Measurements from ENCODE around the gene HBZ. TPM values are rescaled to one million over a fixed set of nuclear protein-coding genes. Genes with fewer than 3 reads are reported as not detected.
A peak's percentile ranks its signal among the peaks of the same experiment; 100 is the strongest.

HBZ gene
- total and polyA plus RNA-seq, 2 of the 8 experiments (the other 6 are each of a cell fraction or from before 2014, with no cell fraction given), result 0.12 TPM; not detected in 1

GRCh38 chr16:180681-181564 is 28.5 kb downstream of the HBZ start (continued):
- TF ChIP-seq ATF2 (IDR thresholded peaks at IDR 0.05; ENCODE audit: low read length) (no peak), MAX (IDR thresholded peaks at IDR 0.05) (peak; percentile 100), GTF2F1 (IDR thresholded peaks at IDR 0.05; ENCODE audit: borderline replicate concordance, low read depth, low read length) (no peak), EP300 (IDR thresholded peaks at IDR 0.05; ENCODE audit: borderline replicate concordance in 1 of 2, low read depth in 2 of 2, low read length in 2 of 2) (no peak), E2F6 (IDR thresholded peaks at IDR 0.05) (peak; percentile 98), SP1 (IDR thresholded peaks at IDR 0.05; ENCODE audit: low read depth, low read length) (no peak), RXRA (IDR thresholded peaks at IDR 0.05; ENCODE audit: insufficient read depth, low read depth, low read length) (no peak), SAP30 (IDR thresholded peaks at IDR 0.05; ENCODE audit: insufficient read depth, insufficient replicate concordance, low read length) (no peak), TCF12 (IDR thresholded peaks at IDR 0.05; ENCODE audit: low read depth, low read length) (peak; percentile 72; the same call in 1 of the 2 replicates), SP4 (IDR thresholded peaks at IDR 0.05; ENCODE audit: low read length) (peak; percentile 26; the same call in 1 of the 2 replicates), SUZ12 (IDR thresholded peaks at IDR 0.05; ENCODE audit: low read length) (peak; percentile 50; the same call in 1 of the 2 replicates), NRF1 (IDR thresholded peaks at IDR 0.05; ENCODE audit: low read depth, low read length) (no peak), NANOG (IDR thresholded peaks at IDR 0.05; ENCODE audit: insufficient read depth, low read depth, low read length, poor library complexity, severe bottlenecking) (no peak), HDAC6 (IDR thresholded peaks at IDR 0.05; ENCODE audit: low read depth, low read length) (no peak), RNF2 (IDR thresholded peaks at IDR 0.05; ENCODE audit: borderline replicate concordance, low read depth, low read length, missing control alignments, poor library complexity, severe bottlenecking) (peak; percentile 78), SP2 (IDR thresholded peaks at IDR 0.05; ENCODE audit: low read length) (no peak), KDM4A (IDR thresholded peaks at IDR 0.05; ENCODE audit: low read depth, low read length, severe bottlenecking) (no peak), JUND (IDR thresholded peaks at IDR 0.05; ENCODE audit: low read length) (no peak)
